ENCODE data around the gene TEAD1.
"Not testable (repeated sequence)": the region's sequence is repeated elsewhere in the genome, so short reads cannot be mapped to it uniquely, and the experiment has no call there.

TEAD1 gene

GRCh38 chr11:12871241-12871640 is 197.0 kb downstream of the TEAD1 start:
- DNase-seq, result no peak

GRCh38 chr11:12871788-12872321 is 197.6 kb downstream of the TEAD1 start:
- DNase-seq, result no peak

GRCh38 chr11:12876340-12876739 is 202.1 kb downstream of the TEAD1 start:
- no peak for DNase-seq

GRCh38 chr11:12876988-12877387 is 202.8 kb downstream of the TEAD1 start:
- no peak for DNase-seq

- DNase-seq, result not testable (repeated sequence)
Measured at GRCh38 chr11:12877508-12877907, 203.3 kb downstream of the TEAD1 start.

GRCh38 chr11:12880327-12880726 is 206.1 kb downstream of the TEAD1 start:
- no peak for DNase-seq

- no peak for DNase-seq
Measured at GRCh38 chr11:12882670-12883069, 208.4 kb downstream of the TEAD1 start.

- DNase-seq, result no peak
Measured at GRCh38 chr11:12884751-12885318, 210.6 kb downstream of the TEAD1 start.

GRCh38 chr11:12885717-12886239 is 211.6 kb downstream of the TEAD1 start:
- no peak for DNase-seq

GRCh38 chr11:12886508-12886907 is 212.3 kb downstream of the TEAD1 start:
- DNase-seq, result no peak

GRCh38 chr11:12888525-12889158 is 214.4 kb downstream of the TEAD1 start:
- DNase-seq, result peak; percentile 32 to 52

GRCh38 chr11:12889243-12889642 is 215.0 kb downstream of the TEAD1 start:
- no peak for DNase-seq

- DNase-seq, result no peak
Measured at GRCh38 chr11:12890476-12890875, 216.3 kb downstream of the TEAD1 start.

GRCh38 chr11:12893787-12894672 is 219.8 kb downstream of the TEAD1 start:
- peak; percentile 20 to 54 for DNase-seq

GRCh38 chr11:12897390-12897789 is 223.2 kb downstream of the TEAD1 start:
- DNase-seq, result no peak

- no peak for DNase-seq
Measured at GRCh38 chr11:12897867-12898266, 223.6 kb downstream of the TEAD1 start.

- DNase-seq, result no peak
Measured at GRCh38 chr11:12900496-12900895, 226.3 kb downstream of the TEAD1 start.

- DNase-seq, result no peak
Measured at GRCh38 chr11:12901272-12901671, 227.1 kb downstream of the TEAD1 start.

GRCh38 chr11:12901874-12902481 is 227.8 kb downstream of the TEAD1 start:
- no peak for DNase-seq

GRCh38 chr11:12902791-12903486 is 228.7 kb downstream of the TEAD1 start:
- DNase-seq, result no peak

GRCh38 chr11:12905435-12905834 is 231.2 kb downstream of the TEAD1 start:
- DNase-seq, result no peak

- no peak for DNase-seq
Measured at GRCh38 chr11:12906501-12906900, 232.3 kb downstream of the TEAD1 start.

Data from CD4-positive, alpha-beta T cell treated with Interleukin-1 beta for 1 hour (primary cell).